ENCODE results near the gene C5orf63. TPM values are rescaled to one million over a fixed set of nuclear protein-coding genes. Genes with fewer than 3 reads are reported as not detected.

The C5orf63 gene
- total and polyA plus RNA-seq, 10 of the 15 experiments (the other 5 are each of a cell fraction or from before 2014, with no cell fraction given), result 8.7 to 54.3 (median 11.9) TPM

DNA sequence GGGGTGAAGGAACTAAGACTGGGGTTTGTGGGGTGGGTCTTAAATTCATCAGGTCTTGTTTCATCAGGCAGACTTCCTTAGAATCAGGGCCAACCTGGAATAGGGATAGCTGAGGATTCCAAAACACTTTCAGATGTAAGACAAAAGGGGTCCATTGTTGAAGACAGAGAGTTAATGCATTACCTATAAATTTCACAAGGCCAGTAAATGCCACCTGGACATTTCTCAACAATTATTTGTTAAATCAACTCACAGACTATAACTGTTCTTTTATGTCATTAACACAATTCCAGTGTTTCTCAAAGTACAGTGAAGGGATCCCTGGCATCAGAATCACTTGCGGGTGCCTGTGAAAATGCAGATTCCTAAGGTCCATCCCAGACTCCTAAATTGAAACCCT is 45.8 kb downstream of the C5orf63 start:
- 96% methylated on average over 1 of the region's 1 CpG for WGBS (ENCODE audit: insufficient coverage, insufficient replicate concordance, low lambda C conversion rate, missing lambda C conversion rate)
- no peak overlapping the region for H3K4me2 ChIP-seq (ENCODE audit: control insufficient read depth, insufficient read depth)
- intact Hi-C loops (cut with micrococcal nuclease; ENCODE audit: unreplicated experiment) (loop anchor here (10.0 kb wide), 1 partner anchor 183 kb away; no protein-coding TSS in a partner anchor), in situ Hi-C loops (cut with MboI) (no loop called here)
- H3K27ac ChIP-seq (ENCODE audit: control insufficient read depth, insufficient read depth), result no peak overlapping the region
- DNase-seq (ENCODE audit: low read depth, low spot score), result no peak
- H3K79me2 ChIP-seq (ENCODE audit: control insufficient read depth, insufficient read depth, low read length), result peaks cover 2% of the 10 kb centered on the region
- POLR2A ChIA-PET, result interaction anchor here (0.8 to 7.5 kb wide), 4 partner anchors 9 to 56 kb away, joined by 3 to 114 read pairs (median 6); no protein-coding TSS in a partner anchor
- SMC1A ChIA-PET (ENCODE audit: uncharacterized antibody, unreplicated experiment), result interaction anchor here (2.5 to 8.0 kb wide), 6 partner anchors 14 to 63 kb away, joined by 14 to 156 read pairs (median 28); no protein-coding TSS in a partner anchor
- TF ChIP-seq, protein P1, sequence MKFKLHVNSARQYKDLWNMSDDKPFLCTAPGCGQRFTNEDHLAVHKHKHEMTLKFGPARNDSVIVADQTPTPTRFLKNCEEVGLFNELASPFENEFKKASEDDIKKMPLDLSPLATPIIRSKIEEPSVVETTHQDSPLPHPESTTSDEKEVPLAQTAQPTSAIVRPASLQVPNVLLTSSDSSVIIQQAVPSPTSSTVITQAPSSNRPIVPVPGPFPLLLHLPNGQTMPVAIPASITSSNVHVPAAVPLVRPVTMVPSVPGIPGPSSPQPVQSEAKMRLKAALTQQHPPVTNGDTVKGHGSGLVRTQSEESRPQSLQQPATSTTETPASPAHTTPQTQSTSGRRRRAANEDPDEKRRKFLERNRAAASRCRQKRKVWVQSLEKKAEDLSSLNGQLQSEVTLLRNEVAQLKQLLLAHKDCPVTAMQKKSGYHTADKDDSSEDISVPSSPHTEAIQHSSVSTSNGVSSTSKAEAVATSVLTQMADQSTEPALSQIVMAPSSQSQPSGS (IDR thresholded peaks at IDR 0.05; ENCODE audit: low read length), result no peak
- TF ChIP-seq ZBTB40 (IDR thresholded peaks at IDR 0.05; ENCODE audit: borderline replicate concordance) (no peak), YBX1 (IDR thresholded peaks at IDR 0.05) (no peak), IKZF1 (conservative IDR thresholded peaks at IDR 0.05) (0 out of 2 replicates have a peak, but pooled peaks have one; percentile 4)
- no peak for ATAC-seq
- H3K36me3 ChIP-seq (ENCODE audit: control insufficient read depth in 2 of 2, insufficient read depth in 2 of 2, low read length in 1 of 2), result no peaks in the 10 kb centered on the region
- H3K4me1 ChIP-seq (ENCODE audit: control insufficient read depth, insufficient read depth, low read length), result peaks cover 6% of the 10 kb centered on the region
- no peak overlapping the region for H3K4me3 ChIP-seq
- H4K20me1 ChIP-seq (ENCODE audit: control insufficient read depth, insufficient read depth), result no peaks in the 10 kb centered on the region
- no peaks in the 10 kb centered on the region for H3K9me3 ChIP-seq (replicated peaks; ENCODE audit: control insufficient read depth, insufficient read depth, low read length)
- H3K27me3 ChIP-seq (replicated peaks in 1 of 2; ENCODE audit: control insufficient read depth in 2 of 2, insufficient read depth in 2 of 2, low read length in 1 of 2), result no peaks in the 10 kb centered on the region
- H3K9ac ChIP-seq (ENCODE audit: control insufficient read depth, insufficient read depth, low read length), result no peak overlapping the region
- CTCF ChIA-PET, result interaction anchor here (0.7 to 5.0 kb wide), 6 partner anchors 12 to 61 kb away, joined by 3 to 32 read pairs (median 10); no protein-coding TSS in a partner anchor
- H2AFZ ChIP-seq (ENCODE audit: control insufficient read depth, low read depth, low read length), result no peak overlapping the region
- BruUV-seq (replicated peaks), result no TSS peak
- RAD21 ChIA-PET (ENCODE audit: unreplicated experiment), result interaction anchor here (0.8 to 6.8 kb wide), 12 partner anchors 14 to 250 kb away, joined by 3 to 107 read pairs (median 8); partner anchors contain the start of gene C5orf63
- FAIRE-seq, result no peak

Measured in GM12878 (cell line).